Lower leg skin (tissue), 3 donors: ENCODE results near the gene IGSF8.

Source experiments
- POLR2A ChIP-seq, 2 donors: fragments of 450-650 bp; IDR thresholded peaks; one replicate each; pipeline ENCODE4 v1.6.1; 2016 to 2017; ENCODE audit warnings: antibody characterized with exemption in 2 of 2, mild to moderate bottlenecking in 1 of 2, moderate library complexity in 1 of 2
- TF ChIP-seq, protein P1 (sequence below), 3 donors: fragments of 450-650 bp; IDR thresholded peaks; one replicate each; pipeline ENCODE4 v1.5.1; 2016; ENCODE audit warnings: antibody characterized with exemption in 3 of 3, mild to moderate bottlenecking in 3 of 3, moderate library complexity in 2 of 3

DNA sequence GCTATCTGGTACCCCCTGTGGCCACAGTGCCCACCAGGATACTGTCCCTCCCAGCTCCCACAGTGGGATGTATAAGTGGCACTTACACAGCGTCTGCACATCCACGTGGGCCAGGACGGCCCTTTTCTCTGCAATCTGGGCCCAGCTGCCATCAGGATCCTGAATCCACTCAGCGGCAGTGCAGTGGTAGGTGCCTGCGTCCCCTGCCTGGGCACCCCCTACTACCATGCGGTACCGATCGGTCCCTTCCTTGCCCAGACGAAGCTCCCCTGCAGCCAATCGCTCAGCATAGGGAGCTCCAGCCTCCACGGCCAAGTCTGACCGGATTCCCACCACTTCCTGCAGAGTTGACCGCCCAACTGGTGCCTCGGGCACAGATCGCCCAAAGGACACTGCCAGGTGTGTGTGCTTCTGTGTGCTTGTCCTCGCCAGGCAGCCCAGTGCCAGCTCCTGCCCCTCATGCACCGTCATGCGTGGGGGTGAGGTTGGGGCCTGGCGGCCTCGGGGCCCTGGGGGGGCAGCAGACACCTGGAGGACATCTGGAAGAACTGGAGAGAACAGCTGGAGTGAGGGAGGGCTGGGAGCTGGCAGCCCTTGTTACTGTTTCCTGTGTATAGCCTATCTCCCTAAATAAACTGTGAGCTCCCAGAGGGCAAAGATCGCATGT lies 4.7 kb downstream of the IGSF8 start:
- TF ChIP-seq, protein P1, sequence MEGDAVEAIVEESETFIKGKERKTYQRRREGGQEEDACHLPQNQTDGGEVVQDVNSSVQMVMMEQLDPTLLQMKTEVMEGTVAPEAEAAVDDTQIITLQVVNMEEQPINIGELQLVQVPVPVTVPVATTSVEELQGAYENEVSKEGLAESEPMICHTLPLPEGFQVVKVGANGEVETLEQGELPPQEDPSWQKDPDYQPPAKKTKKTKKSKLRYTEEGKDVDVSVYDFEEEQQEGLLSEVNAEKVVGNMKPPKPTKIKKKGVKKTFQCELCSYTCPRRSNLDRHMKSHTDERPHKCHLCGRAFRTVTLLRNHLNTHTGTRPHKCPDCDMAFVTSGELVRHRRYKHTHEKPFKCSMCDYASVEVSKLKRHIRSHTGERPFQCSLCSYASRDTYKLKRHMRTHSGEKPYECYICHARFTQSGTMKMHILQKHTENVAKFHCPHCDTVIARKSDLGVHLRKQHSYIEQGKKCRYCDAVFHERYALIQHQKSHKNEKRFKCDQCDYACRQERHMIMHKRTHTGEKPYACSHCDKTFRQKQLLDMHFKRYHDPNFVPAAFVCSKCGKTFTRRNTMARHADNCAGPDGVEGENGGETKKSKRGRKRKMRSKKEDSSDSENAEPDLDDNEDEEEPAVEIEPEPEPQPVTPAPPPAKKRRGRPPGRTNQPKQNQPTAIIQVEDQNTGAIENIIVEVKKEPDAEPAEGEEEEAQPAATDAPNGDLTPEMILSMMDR (IDR thresholded peaks at IDR 0.05) = no peak
- TF ChIP-seq POLR2A (IDR thresholded peaks at IDR 0.05) = no peak
